Left cardiac atrium (tissue), 4 donors: Measurements from ENCODE around the gene FBXO42. TPM values are rescaled to one million over a fixed set of nuclear protein-coding genes. Genes with fewer than 3 reads are reported as not detected.
"Not testable (repeated sequence)": the region's sequence is repeated elsewhere in the genome, so short reads cannot be mapped to it uniquely, and the experiment has no call there.

Experiments used
- ATAC-seq, 2 donors: fragments of 200-7000 bp; cut with Tn5 transposase; one replicate each; pipeline ENCODE4 v1.9.1; 2020; ENCODE audit warnings: mild to moderate bottlenecking in 2 of 2, moderate library complexity in 2 of 2
- DNase-seq: peaks from one replicate; pipeline ENCODE4 v3.0.0-alpha.2; 2020
- intact Hi-C, 2 donors: fragments of 100-400 bp; cut with DNase I; formaldehyde crosslinking; loops; one replicate each; pipeline versions ENCODE4 v1.14.1 to v1.15.1; 2022 to 2023
- total RNA-seq, 2 donors: library from RNA; stranded (reverse); fragmentation: NEBNext Ultra II Directional; extraction: Animal tissue kit (Norgen Biotek cat#: 25700); gene quantifications; one replicate each; pipeline ENCODE4 v1.2.1, GENCODE V29; 2021
- donor health status: DM: no; HTN: yes; CAD: no.
- donor health status: DM: no; HTN: yes; CAD: no; lungs with severe emphysema.
- donor health status: DM: yes; HTN: yes; CAD: no.
- donor health status: Dilated cardiomyopathy.

Gene FBXO42
- total RNA-seq, 2 donors from 2014 or later: 14.1 to 15.1 TPM

- intact Hi-C loops: no loop called here
- ATAC-seq (peak in 1 of 2 donors; percentile 16), DNase-seq (peak; percentile 60)
Observed at GRCh38 chr1:16375521-16376340, 23.5 kb upstream of the FBXO42 start.

- intact Hi-C loops: no loop called here
- ATAC-seq: no peak
- DNase-seq: no peak
Observed at GRCh38 chr1:16374266-16374665, 22.0 kb upstream of the FBXO42 start.

GRCh38 chr1:16372535-16373285 lies 20.4 kb upstream of the FBXO42 start:
- ATAC-seq (no peak), DNase-seq (no peak)
- intact Hi-C loops: no loop called here

- ATAC-seq: no peak
- no peak for DNase-seq
- intact Hi-C loops: no loop called here
Observed at GRCh38 chr1:16371725-16372124, 19.4 kb upstream of the FBXO42 start.

GRCh38 chr1:16369821-16370220 lies 17.5 kb upstream of the FBXO42 start:
- intact Hi-C loops: loop anchor here in 1 of 2 donors (2.0 to 10.0 kb wide), 2 partner anchors 71 to 155 kb away; partner anchors contain the start of genes ARHGEF19 and NECAP2
- DNase-seq (no peak), ATAC-seq (no peak)

- no peak for ATAC-seq
- DNase-seq: no peak
- intact Hi-C loops: loop anchor here in 1 of 2 donors (2.0 to 10.0 kb wide), 2 partner anchors 73 to 153 kb away; partner anchors contain the start of genes ARHGEF19 and NECAP2
Observed at GRCh38 chr1:16367968-16368890, 15.9 kb upstream of the FBXO42 start.

- ATAC-seq (peak; percentile 85 to 90), DNase-seq (peak; percentile 91)
- intact Hi-C loops: loop anchor here in 1 of 2 donors (10.0 kb wide), 1 partner anchor 153 kb away; the partner anchor contains the start of gene ARHGEF19
Observed at GRCh38 chr1:16367258-16367967, 15.1 kb upstream of the FBXO42 start.

GRCh38 chr1:16366722-16367257 lies 14.5 kb upstream of the FBXO42 start, which contains the start of gene SZRD1:
SZRD1 (plus strand) TSS chr1:16367242; CDS start chr1:16367258, 16 bp downstream.
- ATAC-seq (peak; percentile 93 to 94), DNase-seq (peak; percentile 96)
- intact Hi-C loops: loop anchor here in 1 of 2 donors (10.0 kb wide), 1 partner anchor 152 kb away; the partner anchor contains the start of gene ARHGEF19

- peak in 1 of 2 donors; percentile 2 for ATAC-seq
- not testable (repeated sequence) for DNase-seq
- intact Hi-C loops: loop anchor here in 1 of 2 donors (10.0 kb wide), 1 partner anchor 150 kb away; the partner anchor contains the start of gene ARHGEF19
Observed at GRCh38 chr1:16365146-16365498, 12.8 kb upstream of the FBXO42 start.

GRCh38 chr1:16356867-16357266 lies 4.6 kb upstream of the FBXO42 start:
- intact Hi-C loops: loop anchor here in 1 of 2 donors (10.0 kb wide), 1 partner anchor 112 kb away; no protein-coding TSS in a partner anchor

GRCh38 chr1:16354619-16355018 lies 2.3 kb upstream of the FBXO42 start:
- intact Hi-C loops: loop anchor here in 1 of 2 donors (10.0 kb wide), 1 partner anchor 110 kb away; no protein-coding TSS in a partner anchor
- DNase-seq (no peak), ATAC-seq (no peak)

More at GRCh38 chr1:16356867-16357266, 4.6 kb upstream of the FBXO42 start:
- ATAC-seq: no peak
- DNase-seq: no peak

GRCh38 chr1:16352842-16353535 lies 709 bp upstream of the FBXO42 start:
- intact Hi-C loops: loop anchor here in 1 of 2 donors (10.0 kb wide), 1 partner anchor 108 kb away; no protein-coding TSS in a partner anchor
- ATAC-seq (no peak), DNase-seq (no peak)

- ATAC-seq (peak in 1 of 2 donors; percentile 8), DNase-seq (no peak)
- intact Hi-C loops: loop anchor here in 1 of 2 donors (10.0 kb wide), 1 partner anchor 107 kb away; no protein-coding TSS in a partner anchor
Observed at GRCh38 chr1:16351456-16351993, 755 bp downstream of the FBXO42 start.

- DNase-seq: no peak
- no peak for ATAC-seq
- intact Hi-C loops: loop anchor here in 1 of 2 donors (10.0 kb wide), 1 partner anchor 105 kb away; no protein-coding TSS in a partner anchor
Observed at GRCh38 chr1:16349847-16350406, 2.4 kb downstream of the FBXO42 start.

GRCh38 chr1:16348414-16349182 lies 3.7 kb downstream of the FBXO42 start:
- no peak for ATAC-seq
- intact Hi-C loops: no loop called here
- no peak for DNase-seq
